Measurements from ENCODE around the gene CYBC1.
"Not testable (repeated sequence)": the region's sequence is repeated elsewhere in the genome, so short reads cannot be mapped to it uniquely, and the experiment has no call there.

CYBC1 gene

DNA sequence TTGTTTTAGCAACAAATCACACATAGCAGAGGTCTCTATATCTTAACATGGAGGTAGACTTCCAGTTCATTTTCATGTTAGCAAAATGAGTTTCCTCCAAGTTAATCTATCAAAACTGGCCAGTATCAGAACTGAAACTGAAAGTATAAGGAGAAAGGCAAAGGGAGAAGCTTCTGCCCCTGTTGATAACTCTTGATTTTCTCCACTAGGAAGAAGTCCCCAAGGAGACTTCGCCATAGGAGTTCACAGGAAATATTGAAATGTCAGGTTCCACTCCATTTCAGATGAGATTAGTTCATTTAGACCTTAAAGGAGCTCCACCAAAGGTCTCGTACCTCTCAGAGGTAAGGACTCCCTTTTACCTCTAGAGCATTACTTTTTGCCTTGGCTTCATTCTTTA is 31.0 kb downstream of the CYBC1 start:
- FAIRE-seq (peak; percentile 48), DNase-seq (ENCODE audit: insufficient read length) (no peak)
- TF ChIP-seq POLR2AphosphoS5 (IDR thresholded peaks at IDR 0.05; ENCODE audit: low read depth, low read length) (no peak), TAF1 (IDR thresholded peaks at IDR 0.05; ENCODE audit: borderline replicate concordance, low read depth, low read length) (no peak), POLR2A (IDR thresholded peaks at IDR 0.05; ENCODE audit: low read depth, low read length) (no peak)

DNA sequence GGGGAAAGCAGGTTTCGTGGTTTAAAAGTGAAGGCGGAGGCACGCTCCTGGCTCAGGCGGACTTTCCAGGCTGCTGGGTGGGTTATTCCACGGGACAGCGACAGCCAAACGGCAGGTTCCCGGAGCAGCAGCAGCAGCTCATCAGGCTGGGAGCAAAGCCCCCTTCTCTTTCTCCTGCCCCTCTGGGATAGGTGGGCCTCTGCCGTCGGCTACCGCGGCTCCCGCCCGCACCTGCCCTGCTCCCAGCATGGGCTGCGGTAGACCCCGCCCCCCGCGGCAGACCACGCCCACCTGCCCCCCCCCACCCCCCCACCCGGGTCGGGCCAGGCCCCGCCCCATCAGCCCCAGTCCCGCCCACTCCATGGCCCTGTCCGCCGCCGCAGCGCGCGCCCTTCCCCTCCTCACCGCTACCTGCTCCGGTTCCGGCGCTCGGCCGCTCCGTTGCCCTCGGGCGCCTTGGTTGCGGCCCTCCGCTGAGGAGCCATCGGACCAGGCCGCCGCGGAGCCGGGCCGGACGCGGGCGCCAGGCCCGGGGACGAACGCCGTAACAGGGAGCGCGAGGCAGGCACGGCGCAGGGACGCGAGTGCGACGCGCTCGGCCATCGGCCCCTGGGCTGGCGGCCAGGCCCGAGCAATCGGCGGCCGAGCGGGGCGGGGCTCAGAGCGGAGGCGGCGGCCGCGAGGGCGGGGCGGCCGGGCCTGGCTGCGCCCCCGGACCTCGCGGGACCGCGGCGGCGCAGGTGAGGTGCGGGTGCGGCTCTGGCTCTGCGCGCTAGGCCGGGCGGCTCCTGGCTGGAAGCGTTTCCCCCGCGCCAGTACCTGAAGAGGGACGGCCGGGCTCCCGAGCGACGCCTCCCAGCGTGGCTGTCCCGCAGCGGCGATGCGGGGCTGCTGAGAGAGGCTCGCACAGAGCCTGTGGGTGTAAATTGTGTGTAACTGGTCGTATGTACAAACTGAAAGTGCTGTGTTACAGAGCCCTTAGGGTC is 32.3 kb downstream of the CYBC1 start, which contains the start of the genes HEXD and OGFOD3:
Gene HEXD (plus strand): TSS at position 347 of the 986 bp plus-strand sequence. CDS start 1,453 bp downstream, outside the sequence.
Gene OGFOD3 (minus strand): TSS at position 586 of the 986 bp plus-strand sequence. CDS start 101 bp downstream, at position 485.
- peak; percentile 91 for DNase-seq (ENCODE audit: insufficient read length)
- TF ChIP-seq POLR2AphosphoS5 (IDR thresholded peaks at IDR 0.05; ENCODE audit: low read depth, low read length) = peak; percentile 65
- TF ChIP-seq TAF1 (IDR thresholded peaks at IDR 0.05; ENCODE audit: borderline replicate concordance, low read depth, low read length) = 0 out of 2 replicates have a peak, but pooled peaks have one; percentile 17
- TF ChIP-seq POLR2A (IDR thresholded peaks at IDR 0.05; ENCODE audit: low read depth, low read length) = peak; percentile 84; the same call in 1 of the 2 replicates
- peak; percentile 84 for FAIRE-seq

DNA sequence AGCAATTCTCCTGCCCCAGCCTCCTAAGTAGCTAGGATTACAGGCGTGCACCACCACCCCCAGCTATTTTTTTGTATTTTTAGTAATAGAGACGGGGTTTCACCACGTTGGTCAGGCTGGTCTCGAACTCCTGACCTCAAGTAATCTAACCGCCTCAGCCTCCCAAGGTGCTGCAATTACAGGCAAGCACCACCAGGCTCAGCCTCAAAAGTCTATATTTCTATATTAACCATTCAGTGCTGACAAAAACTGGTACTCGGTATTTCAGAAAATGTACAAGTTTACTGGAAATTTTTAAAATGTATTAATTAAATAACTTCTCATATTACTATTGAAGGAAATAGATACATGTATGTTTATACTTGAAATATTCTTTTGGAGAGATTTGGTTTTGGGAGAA is 33.8 kb downstream of the CYBC1 start:
- FAIRE-seq (no peak), DNase-seq (ENCODE audit: insufficient read length) (no peak)
- TF ChIP-seq POLR2AphosphoS5 (IDR thresholded peaks at IDR 0.05; ENCODE audit: low read depth, low read length) = no peak
- TF ChIP-seq POLR2A (IDR thresholded peaks at IDR 0.05; ENCODE audit: low read depth, low read length) = no peak
- TF ChIP-seq TAF1 (IDR thresholded peaks at IDR 0.05; ENCODE audit: borderline replicate concordance, low read depth, low read length) = no peak

DNA sequence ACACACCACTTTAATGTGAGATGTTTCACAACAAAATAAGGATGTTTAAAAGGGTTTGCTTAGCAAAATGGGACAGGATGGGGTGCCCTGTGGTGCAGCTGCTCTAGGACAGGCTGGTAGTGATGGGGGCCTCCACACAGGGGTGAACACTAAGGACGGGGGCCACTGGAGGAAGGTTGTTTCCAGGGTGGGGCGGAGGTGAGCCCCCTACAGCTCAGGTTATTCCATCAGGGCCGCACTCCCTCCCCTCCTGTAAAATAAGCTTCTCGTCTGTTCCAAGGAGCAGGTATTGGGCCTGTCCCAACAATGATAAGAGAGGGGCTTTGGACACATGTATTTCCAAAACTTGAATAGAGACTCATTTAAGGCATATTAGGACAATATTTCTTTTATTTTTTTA is 34.3 kb downstream of the CYBC1 start:
- TF ChIP-seq POLR2A (IDR thresholded peaks at IDR 0.05; ENCODE audit: low read depth, low read length) = no peak
- TF ChIP-seq POLR2AphosphoS5 (IDR thresholded peaks at IDR 0.05; ENCODE audit: low read depth, low read length) = no peak
- TF ChIP-seq TAF1 (IDR thresholded peaks at IDR 0.05; ENCODE audit: borderline replicate concordance, low read depth, low read length) = no peak
- FAIRE-seq = no peak

DNA sequence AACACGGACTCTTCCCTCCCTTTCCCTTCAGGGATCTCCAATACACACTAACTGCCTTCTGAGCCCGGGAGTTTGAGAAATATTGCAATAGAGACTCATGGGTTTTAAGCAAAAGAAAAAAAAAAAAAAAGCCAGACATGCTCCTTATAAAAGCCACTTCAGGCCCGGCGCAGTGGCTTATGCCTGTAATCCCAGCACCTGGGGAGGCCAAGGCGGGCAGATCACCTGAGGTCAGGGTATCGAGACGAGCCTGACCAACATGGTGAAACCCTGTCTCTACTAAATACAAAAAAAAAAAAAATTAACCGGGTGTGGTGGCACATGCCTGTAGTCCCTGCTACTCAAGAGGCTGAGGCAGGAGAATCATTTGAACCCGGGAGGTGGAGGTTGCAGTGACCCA is 34.8 kb downstream of the CYBC1 start:
- TF ChIP-seq POLR2AphosphoS5 (IDR thresholded peaks at IDR 0.05; ENCODE audit: low read depth, low read length) (no peak), POLR2A (IDR thresholded peaks at IDR 0.05; ENCODE audit: low read depth, low read length) (no peak), TAF1 (IDR thresholded peaks at IDR 0.05; ENCODE audit: borderline replicate concordance, low read depth, low read length) (no peak)
- no peak for DNase-seq (ENCODE audit: insufficient read length)
- no peak for FAIRE-seq

More for the DNA sequence above, 34.3 kb downstream of the CYBC1 start:
- no peak for DNase-seq (ENCODE audit: insufficient read length)

DNA sequence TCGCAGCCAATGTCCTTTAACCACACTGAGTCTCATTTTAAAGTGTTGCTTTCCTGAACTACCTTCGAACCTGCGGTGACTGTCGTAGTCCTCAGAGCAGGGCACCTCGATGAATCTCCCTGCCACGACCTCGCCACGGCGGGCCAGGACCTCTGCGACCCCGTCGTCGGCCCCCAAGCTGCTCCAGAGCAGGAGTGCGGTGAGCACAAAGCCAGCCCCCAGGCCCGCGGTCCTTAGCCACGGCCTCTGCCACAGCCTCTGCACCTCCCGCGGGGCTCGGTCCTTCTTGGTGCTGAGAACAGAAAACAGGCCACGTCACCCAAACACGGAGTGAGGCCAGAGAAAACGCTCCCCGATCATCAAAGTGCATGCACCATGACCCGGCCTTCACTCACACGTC is 35.2 kb downstream of the CYBC1 start:
- FAIRE-seq = no peak
- no peak for TF ChIP-seq TAF1 (IDR thresholded peaks at IDR 0.05; ENCODE audit: borderline replicate concordance, low read depth, low read length)
- DNase-seq (ENCODE audit: insufficient read length) = no peak

DNA sequence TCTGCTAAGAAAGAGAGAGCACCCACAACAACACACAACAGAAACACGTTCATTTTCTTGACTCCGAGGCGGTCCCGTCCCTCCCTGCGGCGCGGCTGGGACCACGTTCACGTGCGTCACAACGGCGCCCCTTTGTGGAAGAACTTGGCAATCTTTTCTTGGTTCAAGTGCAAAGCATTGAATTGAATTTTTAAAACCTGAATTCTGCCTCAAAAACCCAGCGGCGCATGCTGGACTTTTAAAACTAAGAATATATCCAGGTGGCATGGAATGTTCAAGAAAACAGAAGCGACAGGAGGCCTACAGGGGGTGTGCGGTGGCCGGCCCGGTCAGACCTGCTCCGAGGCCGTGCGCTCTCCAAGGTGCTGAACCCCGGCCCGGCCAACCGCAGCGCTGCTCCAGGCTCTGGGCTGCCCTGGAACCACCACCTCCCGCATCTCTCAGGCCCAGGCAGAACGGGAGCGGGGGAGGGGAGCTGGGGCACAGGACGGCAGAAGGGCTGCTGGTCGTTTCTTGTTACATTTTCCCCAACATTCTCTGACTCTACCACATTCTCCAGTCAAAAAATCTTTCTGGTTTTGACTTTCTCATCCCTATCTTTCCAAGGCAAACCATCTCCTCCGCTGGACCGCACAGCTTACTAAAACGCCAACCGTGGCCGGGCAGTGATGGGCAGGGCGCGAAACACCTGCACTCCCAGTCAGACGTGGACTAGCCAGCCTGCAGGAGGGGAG is 35.8 kb downstream of the CYBC1 start:
- DNase-seq (ENCODE audit: insufficient read length) (peak; percentile 77), FAIRE-seq (peak; percentile 81)
- TF ChIP-seq POLR2A (IDR thresholded peaks at IDR 0.05; ENCODE audit: low read depth, low read length) = no peak
- TF ChIP-seq POLR2AphosphoS5 (IDR thresholded peaks at IDR 0.05; ENCODE audit: low read depth, low read length) = no peak
- TF ChIP-seq TAF1 (IDR thresholded peaks at IDR 0.05; ENCODE audit: borderline replicate concordance, low read depth, low read length) = no peak

DNA sequence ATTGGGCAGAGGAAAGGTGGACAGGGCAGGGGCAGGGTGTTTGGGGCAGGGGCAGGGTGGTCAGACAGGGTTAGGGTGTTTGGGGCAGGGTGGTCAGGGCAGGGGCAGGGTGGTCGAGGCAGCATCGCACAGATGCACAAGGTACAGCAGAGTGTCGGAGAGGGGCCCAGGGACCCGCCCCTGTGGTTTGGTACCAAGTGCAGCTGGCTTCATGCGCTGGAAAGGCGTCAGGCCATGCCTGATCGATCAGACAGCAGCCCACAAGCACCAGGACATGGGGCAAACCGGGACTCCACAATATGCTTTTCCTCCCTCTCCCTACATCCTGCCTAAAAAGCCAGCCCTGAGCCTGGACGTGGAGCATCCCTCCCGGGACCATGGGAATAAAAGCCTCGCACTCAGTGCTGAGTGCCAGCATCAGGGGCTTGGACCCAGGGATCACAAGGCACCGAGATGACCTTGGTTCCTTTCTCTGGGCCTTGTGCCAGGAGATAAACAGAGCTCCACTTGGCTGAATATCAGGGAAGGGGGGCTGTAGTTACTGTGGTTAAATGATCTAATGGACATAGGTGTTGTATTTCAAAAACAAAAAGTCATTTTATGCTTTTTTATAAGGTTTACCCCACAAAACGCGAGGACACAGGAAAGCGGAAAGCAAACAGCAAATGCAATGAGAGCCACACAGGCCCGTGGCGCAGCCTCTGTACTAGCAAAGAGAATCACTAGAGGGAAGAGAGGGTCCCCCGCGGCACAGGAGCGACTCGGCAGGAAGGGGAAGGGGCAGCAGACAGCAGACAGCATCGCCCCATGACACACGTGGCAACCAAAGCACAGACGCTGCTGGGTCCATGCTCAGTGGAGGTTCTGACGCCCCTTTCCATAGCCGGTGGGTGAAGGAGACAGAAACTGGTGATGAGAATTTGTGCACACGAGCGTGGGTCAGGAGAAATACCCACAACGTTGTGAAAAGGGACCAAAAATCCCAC is 37.7 kb downstream of the CYBC1 start:
- TF ChIP-seq POLR2A (IDR thresholded peaks at IDR 0.05; ENCODE audit: low read depth, low read length) (no peak), POLR2AphosphoS5 (IDR thresholded peaks at IDR 0.05; ENCODE audit: low read depth, low read length) (no peak), TAF1 (IDR thresholded peaks at IDR 0.05; ENCODE audit: borderline replicate concordance, low read depth, low read length) (no peak)
- DNase-seq (ENCODE audit: insufficient read length) = no peak
- no peak for FAIRE-seq

DNA sequence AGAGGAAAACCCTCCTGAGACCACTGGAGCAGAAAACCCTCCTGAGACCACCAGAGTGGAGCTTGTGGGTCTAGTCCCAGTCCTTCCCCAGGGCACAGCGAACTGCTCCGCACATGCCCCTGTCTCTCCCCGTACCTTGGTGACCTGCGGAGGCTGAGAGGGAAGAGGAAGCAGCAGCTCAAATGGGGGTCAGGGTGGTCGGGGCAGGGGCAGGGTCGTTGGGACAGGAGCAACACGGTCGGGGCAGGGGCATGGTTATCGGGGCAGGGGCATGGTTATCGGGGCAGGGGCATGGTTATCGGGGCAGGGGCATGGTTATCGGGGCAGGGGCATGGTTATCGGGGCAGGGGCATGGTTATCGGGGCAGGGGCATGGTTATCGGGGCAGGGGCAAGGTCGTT is 38.5 kb downstream of the CYBC1 start:
- DNase-seq (ENCODE audit: insufficient read length); FAIRE-seq: not testable (repeated sequence)

DNA sequence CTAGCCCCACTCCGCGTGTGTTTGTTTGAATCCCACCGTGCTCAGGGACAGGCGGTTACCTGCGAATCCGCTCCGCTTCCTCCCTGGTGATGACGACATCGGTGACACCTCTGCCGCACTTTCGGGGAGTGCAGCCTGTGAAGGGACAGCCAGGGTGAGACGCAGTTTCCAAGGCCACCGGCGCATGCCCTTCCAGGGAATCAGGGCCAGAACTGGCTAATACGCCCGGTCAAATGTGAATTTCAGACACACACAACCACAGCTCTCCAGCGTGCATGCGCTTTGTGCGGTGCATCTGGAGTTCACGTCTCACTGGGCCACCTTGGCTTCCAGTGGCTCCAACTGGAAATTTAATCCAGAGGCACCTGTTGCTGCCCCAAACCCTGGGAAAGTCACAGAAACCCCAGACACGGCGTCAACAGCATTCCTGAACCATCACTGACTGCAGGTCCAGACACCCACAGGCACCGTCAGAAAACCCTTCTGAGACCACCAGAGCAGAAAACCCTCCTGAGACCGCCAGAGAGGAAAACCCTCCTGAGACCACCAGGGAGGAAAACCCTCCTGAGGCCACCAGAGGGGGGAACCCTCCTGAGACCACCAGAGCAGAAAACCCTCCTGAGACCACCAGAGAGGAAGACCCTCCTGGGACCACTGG is 39.0 kb downstream of the CYBC1 start:
- FAIRE-seq (no peak), DNase-seq (ENCODE audit: insufficient read length) (no peak)
- TF ChIP-seq POLR2A (IDR thresholded peaks at IDR 0.05; ENCODE audit: low read depth, low read length) = no peak
- TF ChIP-seq POLR2AphosphoS5 (IDR thresholded peaks at IDR 0.05; ENCODE audit: low read depth, low read length) = no peak
- TF ChIP-seq TAF1 (IDR thresholded peaks at IDR 0.05; ENCODE audit: borderline replicate concordance, low read depth, low read length) = no peak

Data from GM12892 (cell line).